Activated T-cell treated with anti-CD3 and anti-CD28 coated beads for 1 hour (primary cell): ENCODE results near the gene VWC2L.

ENCODE experiments used
- DNase-seq: peaks from one replicate; pipeline ENCODE4 v3.0.0-alpha.2; 2020; ENCODE audit warnings: low read depth

VWC2L gene

GRCh38 chr2:214542295-214542694 lies 131.4 kb downstream of the VWC2L start:
- DNase-seq = no peak

GRCh38 chr2:214542866-214543265 lies 132.0 kb downstream of the VWC2L start:
- DNase-seq = no peak

GRCh38 chr2:214543386-214543955 lies 132.6 kb downstream of the VWC2L start:
- DNase-seq = no peak

- no peak for DNase-seq
These were observed 135.2 kb downstream of the VWC2L start for GRCh38 chr2:214545898-214546542.

GRCh38 chr2:214547931-214548330 lies 137.1 kb downstream of the VWC2L start:
- DNase-seq = no peak

GRCh38 chr2:214549946-214550345 lies 139.1 kb downstream of the VWC2L start:
- no peak for DNase-seq

- no peak for DNase-seq
These were observed 139.9 kb downstream of the VWC2L start for GRCh38 chr2:214550786-214551185.

- no peak for DNase-seq
These were observed 147.0 kb downstream of the VWC2L start for GRCh38 chr2:214557884-214558283.

GRCh38 chr2:214558341-214558740 lies 147.5 kb downstream of the VWC2L start:
- no peak for DNase-seq

GRCh38 chr2:214560176-214560575 lies 149.3 kb downstream of the VWC2L start:
- no peak for DNase-seq

GRCh38 chr2:214560618-214561190 lies 149.8 kb downstream of the VWC2L start:
- no peak for DNase-seq

GRCh38 chr2:214565246-214565645 lies 154.4 kb downstream of the VWC2L start:
- DNase-seq = no peak

GRCh38 chr2:214566457-214566856 lies 155.6 kb downstream of the VWC2L start:
- DNase-seq = no peak

- no peak for DNase-seq
These were observed 158.7 kb downstream of the VWC2L start for GRCh38 chr2:214569419-214570035.

GRCh38 chr2:214574084-214574781 lies 163.4 kb downstream of the VWC2L start:
- no peak for DNase-seq

GRCh38 chr2:214575030-214575429 lies 164.2 kb downstream of the VWC2L start:
- DNase-seq = no peak

GRCh38 chr2:214575465-214575864 lies 164.6 kb downstream of the VWC2L start:
- no peak for DNase-seq

- no peak for DNase-seq
These were observed 166.9 kb downstream of the VWC2L start for GRCh38 chr2:214577769-214578168.

GRCh38 chr2:214578442-214578841 lies 167.6 kb downstream of the VWC2L start:
- no peak for DNase-seq

- no peak for DNase-seq
These were observed 168.2 kb downstream of the VWC2L start for GRCh38 chr2:214579035-214579434.

- no peak for DNase-seq
These were observed 176.6 kb downstream of the VWC2L start for GRCh38 chr2:214587442-214587841.

- no peak for DNase-seq
These were observed 180.5 kb downstream of the VWC2L start for GRCh38 chr2:214591366-214591765.

- no peak for DNase-seq
These were observed 181.2 kb downstream of the VWC2L start for GRCh38 chr2:214592011-214592410.
